ENCODE measurements around the gene PTGES3.

DNA sequence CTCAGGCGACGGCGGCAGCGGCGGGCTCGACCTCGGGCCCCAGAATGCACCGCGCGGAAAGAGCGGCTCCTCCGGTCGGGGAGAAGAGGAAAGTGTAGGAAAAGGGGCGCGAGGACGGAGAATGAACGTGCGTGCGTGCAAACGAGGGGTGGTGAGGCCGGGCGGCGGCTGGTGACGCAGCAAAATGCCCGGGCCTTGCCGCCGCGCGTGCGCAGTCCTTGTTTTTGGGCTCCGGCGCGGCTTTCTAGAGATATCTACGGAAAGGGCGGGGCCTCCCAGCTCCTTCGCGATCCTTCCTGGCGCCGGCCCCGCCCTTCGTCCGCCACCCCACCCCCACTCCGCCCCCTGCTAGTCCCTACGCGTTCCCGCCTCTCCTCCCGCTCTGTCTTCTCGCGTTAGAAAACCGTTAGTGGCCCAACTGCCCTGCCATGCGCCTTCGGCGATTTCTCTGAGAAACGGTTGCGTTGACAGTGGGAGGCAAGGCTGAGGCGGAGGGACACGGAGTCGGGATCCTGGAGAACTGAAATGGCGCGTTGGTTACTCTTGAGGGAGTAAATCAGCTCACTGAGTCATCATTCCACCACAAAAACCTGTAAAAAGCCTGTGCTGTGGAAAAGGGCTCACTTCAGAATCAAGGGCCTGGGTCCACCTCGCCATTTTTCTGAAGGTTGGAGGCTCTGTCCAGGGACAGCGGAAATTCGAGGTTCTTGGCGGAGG is at the start of gene PTGES3:
- TF ChIP-seq ZNF219 (CRISPR knock-in tag; IDR thresholded peaks at IDR 0.05; ENCODE audit: borderline replicate concordance), result 0 out of 2 replicates have a peak, but pooled peaks have one; percentile 14
- TF ChIP-seq, protein P1, sequence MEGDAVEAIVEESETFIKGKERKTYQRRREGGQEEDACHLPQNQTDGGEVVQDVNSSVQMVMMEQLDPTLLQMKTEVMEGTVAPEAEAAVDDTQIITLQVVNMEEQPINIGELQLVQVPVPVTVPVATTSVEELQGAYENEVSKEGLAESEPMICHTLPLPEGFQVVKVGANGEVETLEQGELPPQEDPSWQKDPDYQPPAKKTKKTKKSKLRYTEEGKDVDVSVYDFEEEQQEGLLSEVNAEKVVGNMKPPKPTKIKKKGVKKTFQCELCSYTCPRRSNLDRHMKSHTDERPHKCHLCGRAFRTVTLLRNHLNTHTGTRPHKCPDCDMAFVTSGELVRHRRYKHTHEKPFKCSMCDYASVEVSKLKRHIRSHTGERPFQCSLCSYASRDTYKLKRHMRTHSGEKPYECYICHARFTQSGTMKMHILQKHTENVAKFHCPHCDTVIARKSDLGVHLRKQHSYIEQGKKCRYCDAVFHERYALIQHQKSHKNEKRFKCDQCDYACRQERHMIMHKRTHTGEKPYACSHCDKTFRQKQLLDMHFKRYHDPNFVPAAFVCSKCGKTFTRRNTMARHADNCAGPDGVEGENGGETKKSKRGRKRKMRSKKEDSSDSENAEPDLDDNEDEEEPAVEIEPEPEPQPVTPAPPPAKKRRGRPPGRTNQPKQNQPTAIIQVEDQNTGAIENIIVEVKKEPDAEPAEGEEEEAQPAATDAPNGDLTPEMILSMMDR (IDR thresholded peaks at IDR 0.05), result no peak
- TF ChIP-seq RELA (CRISPR knock-in tag; IDR thresholded peaks at IDR 0.05; ENCODE audit: borderline replicate concordance), result no peak
- TF ChIP-seq, protein P2, sequence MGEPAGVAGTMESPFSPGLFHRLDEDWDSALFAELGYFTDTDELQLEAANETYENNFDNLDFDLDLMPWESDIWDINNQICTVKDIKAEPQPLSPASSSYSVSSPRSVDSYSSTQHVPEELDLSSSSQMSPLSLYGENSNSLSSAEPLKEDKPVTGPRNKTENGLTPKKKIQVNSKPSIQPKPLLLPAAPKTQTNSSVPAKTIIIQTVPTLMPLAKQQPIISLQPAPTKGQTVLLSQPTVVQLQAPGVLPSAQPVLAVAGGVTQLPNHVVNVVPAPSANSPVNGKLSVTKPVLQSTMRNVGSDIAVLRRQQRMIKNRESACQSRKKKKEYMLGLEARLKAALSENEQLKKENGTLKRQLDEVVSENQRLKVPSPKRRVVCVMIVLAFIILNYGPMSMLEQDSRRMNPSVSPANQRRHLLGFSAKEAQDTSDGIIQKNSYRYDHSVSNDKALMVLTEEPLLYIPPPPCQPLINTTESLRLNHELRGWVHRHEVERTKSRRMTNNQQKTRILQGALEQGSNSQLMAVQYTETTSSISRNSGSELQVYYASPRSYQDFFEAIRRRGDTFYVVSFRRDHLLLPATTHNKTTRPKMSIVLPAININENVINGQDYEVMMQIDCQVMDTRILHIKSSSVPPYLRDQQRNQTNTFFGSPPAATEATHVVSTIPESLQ (CRISPR knock-in tag; IDR thresholded peaks at IDR 0.05), result no peak
- TF ChIP-seq TCF7 (CRISPR knock-in tag; IDR thresholded peaks at IDR 0.05; ENCODE audit: low read depth), result no peak
- TF ChIP-seq, protein P3, sequence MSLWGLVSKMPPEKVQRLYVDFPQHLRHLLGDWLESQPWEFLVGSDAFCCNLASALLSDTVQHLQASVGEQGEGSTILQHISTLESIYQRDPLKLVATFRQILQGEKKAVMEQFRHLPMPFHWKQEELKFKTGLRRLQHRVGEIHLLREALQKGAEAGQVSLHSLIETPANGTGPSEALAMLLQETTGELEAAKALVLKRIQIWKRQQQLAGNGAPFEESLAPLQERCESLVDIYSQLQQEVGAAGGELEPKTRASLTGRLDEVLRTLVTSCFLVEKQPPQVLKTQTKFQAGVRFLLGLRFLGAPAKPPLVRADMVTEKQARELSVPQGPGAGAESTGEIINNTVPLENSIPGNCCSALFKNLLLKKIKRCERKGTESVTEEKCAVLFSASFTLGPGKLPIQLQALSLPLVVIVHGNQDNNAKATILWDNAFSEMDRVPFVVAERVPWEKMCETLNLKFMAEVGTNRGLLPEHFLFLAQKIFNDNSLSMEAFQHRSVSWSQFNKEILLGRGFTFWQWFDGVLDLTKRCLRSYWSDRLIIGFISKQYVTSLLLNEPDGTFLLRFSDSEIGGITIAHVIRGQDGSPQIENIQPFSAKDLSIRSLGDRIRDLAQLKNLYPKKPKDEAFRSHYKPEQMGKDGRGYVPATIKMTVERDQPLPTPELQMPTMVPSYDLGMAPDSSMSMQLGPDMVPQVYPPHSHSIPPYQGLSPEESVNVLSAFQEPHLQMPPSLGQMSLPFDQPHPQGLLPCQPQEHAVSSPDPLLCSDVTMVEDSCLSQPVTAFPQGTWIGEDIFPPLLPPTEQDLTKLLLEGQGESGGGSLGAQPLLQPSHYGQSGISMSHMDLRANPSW (CRISPR knock-in tag; conservative IDR thresholded peaks at IDR 0.05; ENCODE audit: low read depth), result no peak
- TF ChIP-seq JUN (CRISPR knock-in tag; IDR thresholded peaks at IDR 0.05), result no peak; the same call in none of the 2 replicates
- TF ChIP-seq ELF4 (CRISPR knock-in tag; IDR thresholded peaks at IDR 0.05; ENCODE audit: low read depth), result no peak; the same call in 1 of the 2 replicates
- TF ChIP-seq CREB1 (CRISPR knock-in tag; IDR thresholded peaks at IDR 0.05), result no peak; the same call in 1 of the 2 replicates
